NCI-H128 (cell line): ENCODE measurements around the gene MRPL21.

Experiments
- DNase-seq: peaks from one replicate; lab custom pipeline; 2025; ENCODE audit not compliant: unreplicated experiment; lab: John Stamatoyannopoulos, UW

The MRPL21 gene

GRCh38 chr11:68842427-68843051 is 61.1 kb downstream of the MRPL21 start:
- DNase-seq: no peak

- DNase-seq: peak; percentile 40
Measured at GRCh38 chr11:68841718-68842426, 61.8 kb downstream of the MRPL21 start, which contains the start of gene CPT1A. TSS of gene CPT1A (minus strand) at chr11:68841916. CDS start at chr11:68815474, 26,442 bp downstream.
